Liver (tissue), 3 donors: ENCODE data around the gene NCLN.

ENCODE experiments used
- EGR1 ChIP-seq, 2 donors: IDR thresholded peaks; 2 replicates each; pipeline ENCODE4 v1.6.1; 2016 to 2018; ENCODE audit warnings: antibody characterized with exemption in 2 of 2, low read depth in 2 of 2
- GABPA ChIP-seq, 2 donors: IDR thresholded peaks in 1 of 2; conservative IDR thresholded peaks in 1 of 2; 2 replicates each; pipeline ENCODE4 v1.6.1; 2016; ENCODE audit warnings: antibody characterized with exemption in 2 of 2, mild to moderate bottlenecking in 1 of 2, moderate library complexity in 1 of 2
- NR2F2 ChIP-seq: IDR thresholded peaks from 2 replicates; pipeline ENCODE4 v1.6.1; 2016; ENCODE audit warnings: antibody characterized with exemption
- RAD21 ChIP-seq, 2 donors: IDR thresholded peaks; 2 replicates each; pipeline ENCODE4 v1.6.1; 2016; ENCODE audit warnings: antibody characterized with exemption in 2 of 2, mild to moderate bottlenecking in 2 of 2
- YY1 ChIP-seq: IDR thresholded peaks from 2 replicates; pipeline ENCODE4 v1.6.1; 2016; ENCODE audit warnings: antibody characterized with exemption, mild to moderate bottlenecking
- TF ChIP-seq, protein P1 (sequence below): fragments of 150-350 bp; IDR thresholded peaks from 2 replicates; pipeline ENCODE4 v1.5.1; 2017; ENCODE audit warnings: improper control_type of control experiment, low read depth, low read length; ENCODE audit not compliant: missing input control
- TF ChIP-seq, protein P2 (sequence below): IDR thresholded peaks from 2 replicates; pipeline ENCODE4 v1.6.1; 2016; ENCODE audit warnings: antibody characterized with exemption
- TF ChIP-seq, protein P3 (sequence below): IDR thresholded peaks from 2 replicates; pipeline ENCODE4 v1.6.1; 2016; ENCODE audit warnings: antibody characterized with exemption
- TF ChIP-seq, protein P4 (sequence below): IDR thresholded peaks from 2 replicates; pipeline ENCODE4 v1.6.1; 2016; ENCODE audit warnings: antibody characterized with exemption
- donor health status: healthy.
- donor health status: healthy.

DNA sequence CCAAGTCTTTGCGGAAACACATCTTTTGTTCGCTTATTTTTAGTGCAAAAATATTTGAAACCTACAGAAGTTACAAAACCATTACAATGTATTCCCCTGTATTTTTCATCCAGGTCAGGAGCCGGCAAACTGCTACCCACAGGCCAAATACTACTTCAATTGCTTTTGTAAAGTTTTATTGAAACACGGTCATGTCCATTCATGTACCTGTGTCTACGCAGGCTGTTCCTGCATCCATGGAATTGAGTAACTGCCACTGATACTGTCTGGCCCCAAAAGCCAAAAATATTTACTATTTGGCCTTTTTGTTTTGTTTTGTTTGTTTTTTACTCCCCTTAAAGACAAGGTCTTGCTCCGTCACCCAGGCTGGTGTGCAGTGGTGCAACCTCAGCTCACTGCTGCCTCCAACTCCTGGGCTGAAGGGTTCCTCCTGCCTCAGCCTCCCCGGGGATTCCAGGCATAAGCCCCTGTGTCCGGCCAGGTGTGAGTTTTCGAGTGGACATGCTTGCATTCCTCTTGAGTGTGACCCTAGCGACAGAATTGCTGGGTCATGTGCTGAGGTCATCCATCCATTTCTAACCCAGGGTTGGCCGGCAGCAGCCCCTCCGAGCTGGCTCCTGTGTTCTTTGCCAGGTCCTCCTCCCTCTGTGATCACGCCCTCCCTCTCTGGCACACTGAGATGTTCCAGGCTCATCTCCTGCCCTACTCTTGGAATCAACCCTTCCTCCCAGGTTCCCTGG, 18.0 kb upstream of the NCLN start:
- TF ChIP-seq YY1 (no peak), GABPA (IDR thresholded peaks at IDR 0.05 in 1 of 2, conservative IDR thresholded peaks at IDR 0.05 in 1 of 2) (no peak), EGR1 (IDR thresholded peaks at IDR 0.05; ENCODE audit: low read depth in 2 of 2) (no peak), NR2F2 (no peak), RAD21 (IDR thresholded peaks at IDR 0.05) (no peak)
- TF ChIP-seq, protein P1, sequence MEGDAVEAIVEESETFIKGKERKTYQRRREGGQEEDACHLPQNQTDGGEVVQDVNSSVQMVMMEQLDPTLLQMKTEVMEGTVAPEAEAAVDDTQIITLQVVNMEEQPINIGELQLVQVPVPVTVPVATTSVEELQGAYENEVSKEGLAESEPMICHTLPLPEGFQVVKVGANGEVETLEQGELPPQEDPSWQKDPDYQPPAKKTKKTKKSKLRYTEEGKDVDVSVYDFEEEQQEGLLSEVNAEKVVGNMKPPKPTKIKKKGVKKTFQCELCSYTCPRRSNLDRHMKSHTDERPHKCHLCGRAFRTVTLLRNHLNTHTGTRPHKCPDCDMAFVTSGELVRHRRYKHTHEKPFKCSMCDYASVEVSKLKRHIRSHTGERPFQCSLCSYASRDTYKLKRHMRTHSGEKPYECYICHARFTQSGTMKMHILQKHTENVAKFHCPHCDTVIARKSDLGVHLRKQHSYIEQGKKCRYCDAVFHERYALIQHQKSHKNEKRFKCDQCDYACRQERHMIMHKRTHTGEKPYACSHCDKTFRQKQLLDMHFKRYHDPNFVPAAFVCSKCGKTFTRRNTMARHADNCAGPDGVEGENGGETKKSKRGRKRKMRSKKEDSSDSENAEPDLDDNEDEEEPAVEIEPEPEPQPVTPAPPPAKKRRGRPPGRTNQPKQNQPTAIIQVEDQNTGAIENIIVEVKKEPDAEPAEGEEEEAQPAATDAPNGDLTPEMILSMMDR = no peak
- TF ChIP-seq, protein P2, sequence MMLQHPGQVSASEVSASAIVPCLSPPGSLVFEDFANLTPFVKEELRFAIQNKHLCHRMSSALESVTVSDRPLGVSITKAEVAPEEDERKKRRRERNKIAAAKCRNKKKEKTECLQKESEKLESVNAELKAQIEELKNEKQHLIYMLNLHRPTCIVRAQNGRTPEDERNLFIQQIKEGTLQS = no peak
- TF ChIP-seq, protein P3, sequence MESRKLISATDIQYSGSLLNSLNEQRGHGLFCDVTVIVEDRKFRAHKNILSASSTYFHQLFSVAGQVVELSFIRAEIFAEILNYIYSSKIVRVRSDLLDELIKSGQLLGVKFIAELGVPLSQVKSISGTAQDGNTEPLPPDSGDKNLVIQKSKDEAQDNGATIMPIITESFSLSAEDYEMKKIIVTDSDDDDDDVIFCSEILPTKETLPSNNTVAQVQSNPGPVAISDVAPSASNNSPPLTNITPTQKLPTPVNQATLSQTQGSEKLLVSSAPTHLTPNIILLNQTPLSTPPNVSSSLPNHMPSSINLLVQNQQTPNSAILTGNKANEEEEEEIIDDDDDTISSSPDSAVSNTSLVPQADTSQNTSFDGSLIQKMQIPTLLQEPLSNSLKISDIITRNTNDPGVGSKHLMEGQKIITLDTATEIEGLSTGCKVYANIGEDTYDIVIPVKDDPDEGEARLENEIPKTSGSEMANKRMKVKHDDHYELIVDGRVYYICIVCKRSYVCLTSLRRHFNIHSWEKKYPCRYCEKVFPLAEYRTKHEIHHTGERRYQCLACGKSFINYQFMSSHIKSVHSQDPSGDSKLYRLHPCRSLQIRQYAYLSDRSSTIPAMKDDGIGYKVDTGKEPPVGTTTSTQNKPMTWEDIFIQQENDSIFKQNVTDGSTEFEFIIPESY = no peak
- TF ChIP-seq, protein P4, sequence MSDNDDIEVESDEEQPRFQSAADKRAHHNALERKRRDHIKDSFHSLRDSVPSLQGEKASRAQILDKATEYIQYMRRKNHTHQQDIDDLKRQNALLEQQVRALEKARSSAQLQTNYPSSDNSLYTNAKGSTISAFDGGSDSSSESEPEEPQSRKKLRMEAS = no peak
